ENCODE results near the gene PPP1R14C.

GRCh38 chr6:150291968-150292710 lies 149.3 kb downstream of the PPP1R14C start:
- TF ChIP-seq CTCF (IDR thresholded peaks at IDR 0.05; ENCODE audit: poor library complexity) (no peak), EZH2 (IDR thresholded peaks at IDR 0.05; ENCODE audit: borderline replicate concordance) (no peak), EZH2phosphoT487 (IDR thresholded peaks at IDR 0.05; ENCODE audit: low read depth, severe bottlenecking, unreplicated experiment) (no peak)
